Heart left ventricle (tissue), 16 donors: ENCODE measurements around the gene KHDRBS1. TPM values are rescaled to one million over a fixed set of nuclear protein-coding genes. Genes with fewer than 3 reads are reported as not detected.
"Not testable (repeated sequence)": the region's sequence is repeated elsewhere in the genome, so short reads cannot be mapped to it uniquely, and the experiment has no call there.

Experiments
- ATAC-seq, 4 donors: fragments of 200-7000 bp; cut with Tn5 transposase; one replicate each; pipeline ENCODE4 v1.9.1; 2020 to 2022; ENCODE audit warnings: moderate library complexity in 4 of 4, mild to moderate bottlenecking in 3 of 4, moderate number of reproducible peaks in 1 of 4
- DNase-seq, 5 donors: peaks; one replicate each; pipeline ENCODE4 v3.0.0-alpha.2; 2020
- H3K27ac ChIP-seq, 12 donors: fragments of 200-600 bp; sonication (generic) in 4 of 12; one replicate each; pipeline versions ENCODE4 v1.5.0 to v1.8.0; 2016 to 2022; ENCODE audit warnings: mild to moderate bottlenecking in 2 of 12
- H3K27me3 ChIP-seq, 9 donors: fragments of 200-600 bp; sonication (generic) in 2 of 9; one replicate each; pipeline versions ENCODE4 v1.5.1 to v1.8.0; 2016 to 2022; ENCODE audit warnings: mild to moderate bottlenecking in 3 of 9
- H3K36me3 ChIP-seq, 9 donors: fragments of 200-600 bp; sonication (generic) in 2 of 9; one replicate each; pipeline versions ENCODE4 v1.5.0 to v1.8.0; 2018 to 2022; ENCODE audit warnings: mild to moderate bottlenecking in 2 of 9
- H3K4me1 ChIP-seq, 12 donors: fragments of 200-600 bp; sonication (generic) in 4 of 12; one replicate each; pipeline versions ENCODE4 v1.5.0 to v1.8.0; 2016 to 2022; ENCODE audit warnings: mild to moderate bottlenecking in 3 of 12
- H3K4me3 ChIP-seq, 12 donors: fragments of 200-600 bp; sonication (generic) in 4 of 12; one replicate each; pipeline versions ENCODE4 v1.5.0 to v1.8.0; 2017 to 2022; ENCODE audit warnings: mild to moderate bottlenecking in 9 of 12, moderate library complexity in 4 of 12
- H3K9me3 ChIP-seq, 12 donors: fragments of 200-600 bp; sonication (generic) in 4 of 12; one replicate each; pipeline versions ENCODE4 v1.5.0 to v1.8.0; 2016 to 2022; ENCODE audit warnings: mild to moderate bottlenecking in 1 of 12
- POLR2A ChIP-seq, 2 donors: fragments of 450-650 bp; IDR thresholded peaks; one replicate each; pipeline ENCODE4 v1.6.1; 2017; ENCODE audit warnings: antibody characterized with exemption in 2 of 2, mild to moderate bottlenecking in 2 of 2, moderate library complexity in 2 of 2
- WGBS, 4 donors: extraction: QIAGEN DNeasy Blood & Tissue Kit in 2 of 4; methylation state at CpG; one replicate each; pipeline versions ENCODE4 v1.1.5 to v1.1.7; 2013 to 2018; 5-methylcytosine and 5-hydroxymethylcytosine counted together
- intact Hi-C, 10 donors: fragments of 100-400 bp; cut with DNase I; formaldehyde crosslinking; loops; one replicate each; pipeline versions ENCODE4 v1.11.1 to v1.14.2; 2022
- polyA plus RNA-seq, 2 donors: library from polyadenylated mRNA; stranded (reverse); fragments of 200-250 nt; gene quantifications; one replicate each; pipeline ENCODE4 v1.2.3, GENCODE V29; 2013
- total RNA-seq, 9 donors: library from RNA; depleted of rRNA in 2 of 9; stranded (reverse); fragments of >200 nt in 2 of 9; fragmentation: NEBNext Ultra II Directional in 3 of 9; extraction: Animal tissue kit (Norgen Biotek cat#: 25700) in 3 of 9; gene quantifications; one replicate each; pipeline versions ENCODE4 v1.1.0 to v1.2.4, GENCODE V29; 2016 to 2023
- TF ChIP-seq, protein P1 (sequence below), 12 donors: fragments of 200-600 bp; sonication (generic) in 4 of 12; IDR thresholded peaks; one replicate each; pipeline versions ENCODE4 v1.5.0 to v1.8.0; 2018 to 2022; ENCODE audit warnings: antibody characterized with exemption in 12 of 12, mild to moderate bottlenecking in 5 of 12
- donor health status: ischemic (EF 13 %, LVEDD 7.1; RV severe dilation, severe dysfunction).
- donor health status: healthy with polysubstance abuse.
- donor health status: DM: no; HTN: yes; CAD: no.
- donor health status: DM: no; HTN: no; CAD: no.
- donor health status: ischemic (EF 25% LVEDD 6.9; RV normal size, moderate dysfunction).
- donor health status: ischemic (EF 25% LVEDD 5.7; RV mildly dilated, moderate dysfunction).
- donor health status: healthy.
- donor health status: DM: yes; HTN: yes; CAD: no.
- donor health status: ischemic (EF 35%, LVEDD 5.7; RV mildly dilated, moderate dysfunction).
- donor health status: nonischemic (EF 11% LVEDD 7.7; RV severe dilation, severe dysfunction).
- donor health status: DM: yes; HTN: yes; CAD: no.
- donor health status: PGD.
- donor health status: ischemic (EF 29% LVEDD 5.4; RV normal size, mild dysfunction).
- donor health status: nonischemic (EF 23%, LVEDD 6.1; RV moderate dilation, normal function).

Gene KHDRBS1
- total and polyA plus RNA-seq, 11 donors, result 33.0 to 79.3 (median 61.7) TPM

DNA sequence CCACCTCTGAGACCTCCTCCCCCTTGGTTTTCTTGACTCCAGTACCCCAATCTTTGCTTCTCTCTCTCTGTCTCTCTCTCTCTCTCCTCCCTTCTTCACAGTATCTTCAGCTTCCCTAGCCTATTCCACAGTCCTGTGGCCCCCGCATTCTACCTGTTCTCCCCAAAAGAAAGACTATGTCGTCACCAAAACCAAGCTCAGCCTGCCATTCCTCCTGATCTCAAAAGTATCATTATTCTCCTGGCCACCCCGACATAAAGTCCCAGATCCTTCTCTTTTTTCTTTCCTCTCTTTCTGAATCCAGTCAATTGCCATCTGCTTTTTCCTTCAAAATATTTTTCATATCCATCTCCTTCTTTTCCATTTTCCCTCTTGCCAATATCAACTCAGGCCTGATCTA lies 23.7 kb upstream of the KHDRBS1 start:
- no peak overlapping the region for H3K4me3 ChIP-seq
- no peak for ATAC-seq
- no peak overlapping the region for H3K27ac ChIP-seq
- H3K9me3 ChIP-seq, result no peaks in the 10 kb centered on the region
- intact Hi-C loops, result no loop called here
- no peaks in the 10 kb centered on the region for H3K36me3 ChIP-seq
- 95 to 97% (median 97%) methylated on average over 3 of the region's 3 CpGs for WGBS, 4 donors
- peaks cover 0 to 15% (median 2%) of the 10 kb centered on the region in 12 donors for H3K4me1 ChIP-seq
- TF ChIP-seq, protein P1, sequence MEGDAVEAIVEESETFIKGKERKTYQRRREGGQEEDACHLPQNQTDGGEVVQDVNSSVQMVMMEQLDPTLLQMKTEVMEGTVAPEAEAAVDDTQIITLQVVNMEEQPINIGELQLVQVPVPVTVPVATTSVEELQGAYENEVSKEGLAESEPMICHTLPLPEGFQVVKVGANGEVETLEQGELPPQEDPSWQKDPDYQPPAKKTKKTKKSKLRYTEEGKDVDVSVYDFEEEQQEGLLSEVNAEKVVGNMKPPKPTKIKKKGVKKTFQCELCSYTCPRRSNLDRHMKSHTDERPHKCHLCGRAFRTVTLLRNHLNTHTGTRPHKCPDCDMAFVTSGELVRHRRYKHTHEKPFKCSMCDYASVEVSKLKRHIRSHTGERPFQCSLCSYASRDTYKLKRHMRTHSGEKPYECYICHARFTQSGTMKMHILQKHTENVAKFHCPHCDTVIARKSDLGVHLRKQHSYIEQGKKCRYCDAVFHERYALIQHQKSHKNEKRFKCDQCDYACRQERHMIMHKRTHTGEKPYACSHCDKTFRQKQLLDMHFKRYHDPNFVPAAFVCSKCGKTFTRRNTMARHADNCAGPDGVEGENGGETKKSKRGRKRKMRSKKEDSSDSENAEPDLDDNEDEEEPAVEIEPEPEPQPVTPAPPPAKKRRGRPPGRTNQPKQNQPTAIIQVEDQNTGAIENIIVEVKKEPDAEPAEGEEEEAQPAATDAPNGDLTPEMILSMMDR (IDR thresholded peaks at IDR 0.05), result no peak
- TF ChIP-seq POLR2A (IDR thresholded peaks at IDR 0.05), result no peak
- no peak for DNase-seq
- no peaks in the 10 kb centered on the region for H3K27me3 ChIP-seq

DNA sequence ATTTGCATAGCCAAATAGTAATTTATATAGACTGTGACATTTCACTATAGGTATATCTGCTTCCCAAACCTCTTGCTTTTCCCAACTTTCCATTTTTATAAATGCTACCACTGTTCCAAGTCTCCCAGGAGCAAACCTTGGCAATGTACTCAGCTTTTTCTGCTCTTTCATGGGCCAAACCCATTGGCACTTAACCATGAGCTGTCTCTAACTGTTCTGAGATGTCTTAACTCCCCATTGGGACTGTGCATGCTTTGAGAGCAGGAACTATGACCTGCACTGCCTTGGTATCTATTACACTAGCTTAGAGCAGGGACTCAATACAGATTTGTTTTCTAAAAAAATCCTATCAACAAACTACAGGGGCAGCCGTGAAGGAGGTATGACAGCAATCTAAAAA lies 22.5 kb upstream of the KHDRBS1 start:
- 19 to 48% (median 26%) methylated on average over 1 of the region's 1 CpG for WGBS, 4 donors

DNA sequence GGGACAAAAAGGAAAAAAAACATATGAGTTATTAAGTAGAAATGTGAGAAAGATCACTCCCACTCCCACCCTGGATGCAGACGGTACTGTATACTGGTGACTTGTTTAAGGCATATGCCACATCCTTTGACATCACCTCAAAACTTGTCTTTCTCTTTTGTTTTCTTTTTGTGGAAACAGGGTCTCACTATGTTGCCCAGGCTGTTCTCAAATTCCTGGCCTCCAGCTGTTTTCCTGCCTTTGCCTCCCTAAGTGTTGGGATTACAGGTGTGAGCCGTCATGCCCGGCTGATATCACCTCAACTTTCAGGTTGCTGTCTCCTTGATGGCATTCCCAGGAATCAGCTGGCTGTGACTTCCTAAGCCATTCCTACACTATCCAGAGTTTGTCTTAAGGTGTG lies 18.4 kb upstream of the KHDRBS1 start:
- ATAC-seq (no peak), DNase-seq (no peak)
- Histone ChIP-seq H3K4me1 (peaks cover 0 to 8% (median 0%) of the 10 kb centered on the region in 12 donors), H3K27ac (no peak overlapping the region), H3K9me3 (no peaks in the 10 kb centered on the region), H3K4me3 (no peak overlapping the region), H3K27me3 (no peaks in the 10 kb centered on the region), H3K36me3 (no peaks in the 10 kb centered on the region)
- TF ChIP-seq, protein P1 (IDR thresholded peaks at IDR 0.05), result no peak
- no peak for TF ChIP-seq POLR2A (IDR thresholded peaks at IDR 0.05)
- 72 to 78% (median 75%) methylated on average over 3 of the region's 3 CpGs for WGBS, 4 donors
- intact Hi-C loops, result no loop called here

More for the DNA sequence above, 22.5 kb upstream of the KHDRBS1 start:
- Histone ChIP-seq H3K36me3 (no peaks in the 10 kb centered on the region), H3K27me3 (no peaks in the 10 kb centered on the region), H3K4me1 (peaks cover 0 to 8% (median 0%) of the 10 kb centered on the region in 12 donors), H3K4me3 (no peak overlapping the region), H3K9me3 (no peaks in the 10 kb centered on the region), H3K27ac (no peak overlapping the region)
- ATAC-seq, result peak in 1 of 4 donors; percentile 26
- no peak for DNase-seq
- intact Hi-C loops, result no loop called here
- no peak for TF ChIP-seq POLR2A (IDR thresholded peaks at IDR 0.05)

DNA sequence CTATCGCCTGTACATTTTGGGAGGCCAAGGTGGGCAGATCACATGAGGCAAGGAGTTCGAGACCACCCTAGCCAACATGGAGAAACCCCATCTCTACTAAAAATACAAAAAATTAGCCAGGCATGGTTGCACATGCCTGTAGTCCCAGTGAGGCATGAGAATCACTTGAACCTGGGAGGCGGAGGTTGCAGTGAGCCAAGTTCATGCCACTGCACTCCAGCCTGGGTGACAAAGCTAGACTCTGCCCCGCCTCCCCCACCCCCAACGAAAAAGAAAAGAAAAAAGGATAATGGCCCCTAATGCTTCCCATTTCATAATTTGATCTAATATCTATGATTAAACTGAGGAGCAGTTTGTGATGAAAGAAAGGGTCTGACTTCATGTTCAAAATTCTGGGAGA lies 17.5 kb upstream of the KHDRBS1 start:
- DNase-seq, H3K36me3 ChIP-seq, intact Hi-C loops, H3K27me3 ChIP-seq, H3K9me3 ChIP-seq, H3K4me3 ChIP-seq, H3K27ac ChIP-seq, ATAC-seq, H3K4me1 ChIP-seq: not testable (repeated sequence)
- 87 to 96% (median 93%) methylated on average over 5 of the region's 5 CpGs for WGBS, 4 donors

DNA sequence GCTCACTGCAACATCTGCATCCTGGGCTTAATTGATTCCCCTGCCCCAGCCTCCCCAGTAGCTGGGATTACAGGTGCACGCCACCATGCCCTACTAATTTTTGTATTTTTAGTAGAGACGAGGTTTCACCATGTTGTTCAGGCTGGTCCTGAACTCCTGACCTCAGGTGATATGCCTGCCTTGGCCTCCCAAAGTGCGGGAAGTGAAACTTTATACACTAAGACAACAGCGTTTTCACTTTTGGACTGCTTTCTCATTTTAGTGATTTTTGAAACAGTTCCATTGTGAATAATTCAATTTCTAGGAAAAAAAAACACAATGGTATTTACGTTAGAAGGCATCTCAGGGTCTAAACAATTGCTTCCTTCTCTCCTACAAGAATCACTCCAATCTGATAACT lies 11.8 kb upstream of the KHDRBS1 start:
- no peaks in the 10 kb centered on the region for H3K27me3 ChIP-seq
- peaks cover 0 to 20% (median 0%) of the 10 kb centered on the region in 12 donors for H3K4me1 ChIP-seq
- H3K27ac ChIP-seq, result no peak overlapping the region
- DNase-seq (no peak), ATAC-seq (no peak)
- H3K36me3 ChIP-seq, result no peaks in the 10 kb centered on the region
- intact Hi-C loops, result loop anchor here in 1 of 10 donors (10.0 kb wide), 1 partner anchor 63 kb away; no protein-coding TSS in a partner anchor
- 88 to 93% (median 92%) methylated on average over 5 of the region's 5 CpGs for WGBS, 4 donors
- H3K4me3 ChIP-seq, result no peak overlapping the region
- no peak for TF ChIP-seq POLR2A (IDR thresholded peaks at IDR 0.05)
- TF ChIP-seq, protein P1 (IDR thresholded peaks at IDR 0.05), result no peak
- no peaks in the 10 kb centered on the region for H3K9me3 ChIP-seq

DNA sequence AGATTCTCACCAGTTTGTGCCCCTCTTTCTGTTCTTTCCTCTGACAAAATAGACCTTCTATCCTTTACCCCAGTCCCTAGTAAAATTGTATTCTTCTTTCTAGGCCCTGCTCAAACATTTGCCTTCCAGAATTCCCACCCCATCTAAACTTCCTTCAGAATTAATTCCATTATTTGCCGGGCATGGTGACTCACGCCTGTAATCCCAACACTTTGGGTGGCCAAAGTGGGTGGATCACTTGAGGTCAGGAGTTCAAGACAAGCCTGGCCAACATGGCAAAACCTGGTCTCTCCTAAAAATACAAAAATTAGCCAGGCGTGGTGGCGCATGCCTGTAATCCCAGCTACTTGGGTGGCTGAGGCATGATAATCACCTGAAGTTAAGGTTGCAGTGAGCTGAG lies 11.4 kb upstream of the KHDRBS1 start:
- intact Hi-C loops, result loop anchor here in 1 of 10 donors (10.0 kb wide), 1 partner anchor 63 kb away; no protein-coding TSS in a partner anchor
- WGBS, 4 donors, result 70 to 88% (median 73%) methylated on average over 4 of the region's 4 CpGs

More for the DNA sequence above, 11.4 kb upstream of the KHDRBS1 start:
- not testable (repeated sequence) for H3K27ac ChIP-seq, H3K27me3 ChIP-seq, DNase-seq, ATAC-seq, H3K9me3 ChIP-seq, H3K4me3 ChIP-seq, H3K36me3 ChIP-seq
- peaks cover 0 to 25% (median 0%) of the 10 kb centered on the region in 12 donors for H3K4me1 ChIP-seq
